Coronary artery (tissue), 2 donors: ENCODE measurements around the gene MT1G.

Experiments used
- DNase-seq: peaks from one replicate; pipeline ENCODE4 v3.0.0-alpha.2; 2017; ENCODE audit warnings: low spot score
- H3K27ac ChIP-seq, 2 donors: fragments of 200-600 bp; sonication (generic); one replicate each; pipeline ENCODE4 v1.5.1; 2016 to 2019
- H3K4me3 ChIP-seq: fragments of 200-600 bp; sonication (generic); 2 replicates; pipeline ENCODE4 v1.5.1; 2016; ENCODE audit warnings: mild to moderate bottlenecking, moderate library complexity
- CTCF ChIP-seq: fragments of 200-600 bp; sonication (generic); IDR thresholded peaks from one replicate; pipeline ENCODE4 v1.5.1; 2019; ENCODE audit warnings: antibody characterized with exemption

MT1G gene

GRCh38 chr16:56647641-56648431 is 20.0 kb downstream of the MT1G start:
- Histone ChIP-seq H3K4me3 (no peak overlapping the region), H3K27ac (no peak overlapping the region)
- no peak for DNase-seq
- TF ChIP-seq CTCF, result no peak

- Histone ChIP-seq H3K27ac (no peak overlapping the region), H3K4me3 (no peak overlapping the region)
- TF ChIP-seq CTCF, result no peak
- DNase-seq, result no peak
Observed at GRCh38 chr16:56645838-56646237, 22.0 kb downstream of the MT1G start.

GRCh38 chr16:56645311-56645710 is 22.6 kb downstream of the MT1G start:
- Histone ChIP-seq H3K4me3 (no peak overlapping the region), H3K27ac (no peak overlapping the region)
- TF ChIP-seq CTCF, result no peak
- no peak for DNase-seq

GRCh38 chr16:56643833-56644232 is 24.0 kb downstream of the MT1G start:
- no peak for DNase-seq

GRCh38 chr16:56643080-56643778 is 24.6 kb downstream of the MT1G start:
- H3K27ac ChIP-seq, result peak overlapping the region; percentile 61 to 84
- DNase-seq, result peak; percentile 90
- peak overlapping the region; percentile 68 for H3K4me3 ChIP-seq
- TF ChIP-seq CTCF, result peak; percentile 59

More at GRCh38 chr16:56643833-56644232, 24.0 kb downstream of the MT1G start:
- Histone ChIP-seq H3K4me3 (peak overlapping the region; percentile 68), H3K27ac (peak overlapping the region; percentile 61 to 84)
- TF ChIP-seq CTCF, result no peak

GRCh38 chr16:56641166-56641565 is 26.7 kb downstream of the MT1G start:
- DNase-seq, result no peak
- no peak overlapping the region for H3K27ac ChIP-seq
- no peak overlapping the region for H3K4me3 ChIP-seq
- TF ChIP-seq CTCF, result no peak

GRCh38 chr16:56640076-56640475 is 27.8 kb downstream of the MT1G start:
- no peak overlapping the region for H3K4me3 ChIP-seq
- DNase-seq, result no peak
- no peak overlapping the region for H3K27ac ChIP-seq
- no peak for TF ChIP-seq CTCF
